DND-41 (cell line): ENCODE measurements around the gene TMEM203.

Source experiments
- EZH2 ChIP-seq: IDR thresholded peaks from 3 replicates; pipeline ENCODE4 v1.6.1; 2012; ENCODE audit warnings: borderline replicate concordance, low read depth, mild to moderate bottlenecking, moderate library complexity, low read length, inconsistent platforms; ENCODE audit not compliant: severe bottlenecking
- TF ChIP-seq, protein P1 (sequence below): IDR thresholded peaks from 2 replicates; pipeline ENCODE4 v1.5.1; 2012; ENCODE audit warnings: borderline replicate concordance, low read length, moderate library complexity, mild to moderate bottlenecking; ENCODE audit not compliant: poor library complexity, severe bottlenecking; ENCODE audit errors: extremely low read depth

DNA sequence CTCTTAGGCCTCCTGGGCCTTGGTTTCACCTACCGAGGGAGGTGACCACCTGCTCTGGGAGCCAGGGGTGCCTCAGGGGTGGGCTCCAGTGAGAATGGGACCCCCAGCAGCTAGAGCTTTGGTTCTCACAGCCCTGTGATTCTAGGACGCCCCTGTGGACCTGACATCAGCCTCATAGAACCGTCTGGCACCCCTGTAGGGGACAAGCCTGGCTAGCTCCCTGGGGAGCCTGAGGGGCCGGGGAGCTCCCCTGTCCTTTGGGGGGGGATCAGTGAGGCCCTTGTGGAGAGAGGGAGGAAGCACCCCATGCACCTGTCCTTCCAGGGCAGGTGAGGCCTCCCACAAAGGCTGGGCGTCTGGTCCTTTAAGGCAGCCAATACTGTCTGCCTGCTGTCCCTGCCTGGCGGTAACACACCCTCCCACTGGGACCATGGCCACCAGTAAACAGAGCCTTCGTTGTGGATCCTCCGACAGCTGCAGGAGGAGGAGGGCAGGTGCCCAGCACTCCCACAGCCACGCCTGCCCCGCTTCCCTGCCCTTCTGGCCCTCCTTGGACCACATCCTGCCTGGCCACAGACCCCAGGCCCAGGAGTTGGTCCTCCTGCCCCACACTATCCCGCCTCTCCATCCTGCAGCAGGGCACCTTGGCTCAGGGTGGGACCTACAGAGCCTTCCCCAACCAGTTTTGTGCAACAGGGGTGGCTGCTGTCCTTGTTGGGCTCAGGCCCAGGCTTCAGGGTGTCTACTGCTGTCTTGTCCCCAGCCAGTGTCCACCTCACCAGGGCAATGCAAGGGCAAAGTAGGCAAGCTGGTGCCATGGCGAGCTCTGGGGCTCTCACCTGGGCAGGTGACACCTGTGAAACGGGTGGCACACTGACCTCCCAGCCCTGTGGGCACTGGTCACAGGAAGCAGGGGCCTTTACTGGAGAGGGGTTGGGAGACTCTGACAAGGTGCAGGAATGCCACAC lies 32.6 kb upstream of the TMEM203 start:
- TF ChIP-seq, protein P1, sequence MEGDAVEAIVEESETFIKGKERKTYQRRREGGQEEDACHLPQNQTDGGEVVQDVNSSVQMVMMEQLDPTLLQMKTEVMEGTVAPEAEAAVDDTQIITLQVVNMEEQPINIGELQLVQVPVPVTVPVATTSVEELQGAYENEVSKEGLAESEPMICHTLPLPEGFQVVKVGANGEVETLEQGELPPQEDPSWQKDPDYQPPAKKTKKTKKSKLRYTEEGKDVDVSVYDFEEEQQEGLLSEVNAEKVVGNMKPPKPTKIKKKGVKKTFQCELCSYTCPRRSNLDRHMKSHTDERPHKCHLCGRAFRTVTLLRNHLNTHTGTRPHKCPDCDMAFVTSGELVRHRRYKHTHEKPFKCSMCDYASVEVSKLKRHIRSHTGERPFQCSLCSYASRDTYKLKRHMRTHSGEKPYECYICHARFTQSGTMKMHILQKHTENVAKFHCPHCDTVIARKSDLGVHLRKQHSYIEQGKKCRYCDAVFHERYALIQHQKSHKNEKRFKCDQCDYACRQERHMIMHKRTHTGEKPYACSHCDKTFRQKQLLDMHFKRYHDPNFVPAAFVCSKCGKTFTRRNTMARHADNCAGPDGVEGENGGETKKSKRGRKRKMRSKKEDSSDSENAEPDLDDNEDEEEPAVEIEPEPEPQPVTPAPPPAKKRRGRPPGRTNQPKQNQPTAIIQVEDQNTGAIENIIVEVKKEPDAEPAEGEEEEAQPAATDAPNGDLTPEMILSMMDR, result no peak
- no peak for TF ChIP-seq EZH2
